Measurements from ENCODE around the gene LRRC45. TPM values are rescaled to one million over a fixed set of nuclear protein-coding genes. Genes with fewer than 3 reads are reported as not detected.

The LRRC45 gene
- total and polyA plus RNA-seq, 2 experiments from 2014 or later: 16.1 to 40.7 TPM

DNA sequence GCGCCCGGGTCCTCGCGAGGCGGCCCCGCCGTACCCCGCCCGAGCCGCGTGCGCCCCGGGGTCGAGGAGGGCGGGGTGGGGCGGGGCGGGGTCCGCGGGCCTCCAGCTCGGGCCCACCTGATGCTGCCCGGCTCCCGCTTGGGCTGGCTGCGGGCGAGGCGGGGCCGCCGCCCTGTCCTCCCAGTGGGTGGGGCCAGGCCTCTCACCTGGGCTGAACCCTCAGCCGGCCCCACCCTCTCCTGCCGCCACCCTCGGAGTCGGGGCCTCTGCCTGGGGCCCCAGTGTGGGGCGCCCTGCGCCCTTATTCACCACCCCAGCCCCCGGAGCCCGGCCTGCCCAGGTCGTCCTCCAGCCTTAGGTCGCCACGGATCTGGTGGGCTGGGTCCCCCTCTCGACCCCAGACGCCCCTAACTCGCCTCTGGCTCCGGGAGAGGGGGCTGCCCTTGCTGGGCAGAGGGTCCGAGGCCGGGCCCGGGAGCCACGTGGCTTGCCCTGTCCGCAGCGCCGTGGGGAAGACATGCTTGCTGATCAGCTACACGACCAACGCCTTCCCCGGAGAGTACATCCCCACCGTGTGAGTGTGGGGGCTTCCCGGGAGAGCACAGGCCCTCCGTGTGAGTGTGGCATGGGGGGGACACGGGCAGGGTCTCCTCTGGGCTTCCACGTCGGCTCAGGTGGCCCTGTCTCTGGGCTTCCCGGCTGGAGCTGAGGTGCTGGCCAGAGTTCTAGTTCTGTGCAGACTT lies 9.0 kb downstream of the LRRC45 start:
- peaks cover 12% of the 10 kb centered on the region for H3K27me3 Mint-ChIP-seq (ENCODE audit: insufficient read depth, low read depth, poor library complexity)
- Histone ChIP-seq H3K27me3 (ENCODE audit: insufficient read depth) (no peaks in the 10 kb centered on the region), H3K4me1 (ENCODE audit: insufficient read depth) (peaks cover 9% of the 10 kb centered on the region; the same call in 1 of the 2 replicates), H3K4me2 (peak overlapping the region; percentile 92), H3K4me3 (peak overlapping the region; percentile 79), H4K20me1 (replicated peaks; ENCODE audit: insufficient read depth) (no peaks in the 10 kb centered on the region; the same call in 1 of the 2 replicates), H3F3A (replicated peaks; ENCODE audit: low read depth) (peaks cover 18% of the 10 kb centered on the region), H3K27ac (ENCODE audit: low read depth) (no peak overlapping the region), H3K36me3 (ENCODE audit: insufficient read depth) (no peaks in the 10 kb centered on the region), H3K9me2 (ENCODE audit: insufficient read depth) (no peaks in the 10 kb centered on the region), H3K79me2 (replicated peaks; ENCODE audit: insufficient read depth) (peaks cover 8% of the 10 kb centered on the region; the same call in 1 of the 2 replicates), H2AFZ (no peak overlapping the region)
- no peaks in the 10 kb centered on the region for H3K9me3 Mint-ChIP-seq
- TF ChIP-seq, protein P1, sequence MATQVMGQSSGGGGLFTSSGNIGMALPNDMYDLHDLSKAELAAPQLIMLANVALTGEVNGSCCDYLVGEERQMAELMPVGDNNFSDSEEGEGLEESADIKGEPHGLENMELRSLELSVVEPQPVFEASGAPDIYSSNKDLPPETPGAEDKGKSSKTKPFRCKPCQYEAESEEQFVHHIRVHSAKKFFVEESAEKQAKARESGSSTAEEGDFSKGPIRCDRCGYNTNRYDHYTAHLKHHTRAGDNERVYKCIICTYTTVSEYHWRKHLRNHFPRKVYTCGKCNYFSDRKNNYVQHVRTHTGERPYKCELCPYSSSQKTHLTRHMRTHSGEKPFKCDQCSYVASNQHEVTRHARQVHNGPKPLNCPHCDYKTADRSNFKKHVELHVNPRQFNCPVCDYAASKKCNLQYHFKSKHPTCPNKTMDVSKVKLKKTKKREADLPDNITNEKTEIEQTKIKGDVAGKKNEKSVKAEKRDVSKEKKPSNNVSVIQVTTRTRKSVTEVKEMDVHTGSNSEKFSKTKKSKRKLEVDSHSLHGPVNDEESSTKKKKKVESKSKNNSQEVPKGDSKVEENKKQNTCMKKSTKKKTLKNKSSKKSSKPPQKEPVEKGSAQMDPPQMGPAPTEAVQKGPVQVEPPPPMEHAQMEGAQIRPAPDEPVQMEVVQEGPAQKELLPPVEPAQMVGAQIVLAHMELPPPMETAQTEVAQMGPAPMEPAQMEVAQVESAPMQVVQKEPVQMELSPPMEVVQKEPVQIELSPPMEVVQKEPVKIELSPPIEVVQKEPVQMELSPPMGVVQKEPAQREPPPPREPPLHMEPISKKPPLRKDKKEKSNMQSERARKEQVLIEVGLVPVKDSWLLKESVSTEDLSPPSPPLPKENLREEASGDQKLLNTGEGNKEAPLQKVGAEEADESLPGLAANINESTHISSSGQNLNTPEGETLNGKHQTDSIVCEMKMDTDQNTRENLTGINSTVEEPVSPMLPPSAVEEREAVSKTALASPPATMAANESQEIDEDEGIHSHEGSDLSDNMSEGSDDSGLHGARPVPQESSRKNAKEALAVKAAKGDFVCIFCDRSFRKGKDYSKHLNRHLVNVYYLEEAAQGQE (IDR thresholded peaks at IDR 0.05; ENCODE audit: unreplicated experiment): no peak
- peak; percentile 49; the same call in 1 of the 2 replicates for TF ChIP-seq POLR2AphosphoS5 (IDR thresholded peaks at IDR 0.05; ENCODE audit: low read depth)
- peaks cover 3% of the 10 kb centered on the region; the same call in 2 of the 3 replicates for H3K36me3 Mint-ChIP-seq (ENCODE audit: low read depth)
- H3K4me3 Mint-ChIP-seq: peak overlapping the region; percentile 75
- H3K4me1 Mint-ChIP-seq: peaks cover 19% of the 10 kb centered on the region
- H3K27ac Mint-ChIP-seq: no peak overlapping the region
- ATAC-seq (peak; percentile 54), DNase-seq (ENCODE audit: low spot score) (peak; percentile 86)

DNA sequence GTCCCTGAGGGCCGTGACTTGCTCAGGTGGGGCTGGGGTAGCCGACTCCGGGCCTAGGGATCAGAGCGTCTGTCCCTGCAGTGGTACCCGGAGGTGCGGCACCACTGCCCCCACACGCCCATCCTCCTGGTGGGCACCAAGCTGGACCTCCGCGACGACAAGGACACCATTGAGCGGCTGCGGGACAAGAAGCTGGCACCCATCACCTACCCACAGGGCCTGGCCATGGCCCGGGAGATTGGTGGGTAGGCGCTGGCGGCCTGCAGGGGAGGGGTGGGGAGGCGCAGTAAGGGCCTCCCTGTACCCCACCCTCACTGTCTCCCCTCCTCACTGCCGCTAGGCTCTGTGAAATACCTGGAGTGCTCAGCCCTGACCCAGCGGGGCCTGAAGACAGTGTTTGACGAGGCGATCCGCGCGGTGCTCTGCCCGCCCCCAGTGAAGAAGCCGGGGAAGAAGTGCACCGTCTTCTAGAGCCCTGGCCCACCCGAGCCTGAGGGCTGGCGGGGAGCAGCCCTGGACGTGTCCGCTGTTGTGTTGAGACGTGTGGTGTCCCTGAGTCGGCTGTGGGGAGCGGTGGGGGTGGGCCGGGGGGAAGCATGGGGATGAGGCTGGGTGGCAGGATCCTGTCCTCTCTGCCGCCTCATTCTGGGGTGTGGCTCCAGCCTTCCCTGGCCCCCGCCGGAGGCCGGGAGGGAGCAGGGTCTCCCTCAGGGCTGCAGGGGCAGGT lies 10.4 kb downstream of the LRRC45 start:
- H3K9me3 Mint-ChIP-seq: no peaks in the 10 kb centered on the region
- peak overlapping the region; percentile 75 for H3K4me3 Mint-ChIP-seq
- H3K27ac Mint-ChIP-seq: no peak overlapping the region
- Histone ChIP-seq H3K4me3 (peak overlapping the region; percentile 79), H3F3A (replicated peaks; ENCODE audit: low read depth) (peaks cover 21% of the 10 kb centered on the region), H2AFZ (no peak overlapping the region), H3K36me3 (ENCODE audit: insufficient read depth) (no peaks in the 10 kb centered on the region), H3K27me3 (ENCODE audit: insufficient read depth) (no peaks in the 10 kb centered on the region), H3K4me1 (ENCODE audit: insufficient read depth) (peaks cover 9% of the 10 kb centered on the region; the same call in 1 of the 2 replicates), H3K9me2 (ENCODE audit: insufficient read depth) (no peaks in the 10 kb centered on the region), H4K20me1 (replicated peaks; ENCODE audit: insufficient read depth) (no peaks in the 10 kb centered on the region; the same call in 1 of the 2 replicates), H3K4me2 (no peak overlapping the region), H3K27ac (ENCODE audit: low read depth) (no peak overlapping the region), H3K79me2 (replicated peaks; ENCODE audit: insufficient read depth) (peaks cover 8% of the 10 kb centered on the region; the same call in 1 of the 2 replicates)
- H3K27me3 Mint-ChIP-seq (ENCODE audit: insufficient read depth, low read depth, poor library complexity): peaks cover 9% of the 10 kb centered on the region
- TF ChIP-seq STAT1 (IDR thresholded peaks at IDR 0.05; ENCODE audit: unreplicated experiment): no peak
- no peak for TF ChIP-seq ZNF114 (CRISPR knock-in tag; IDR thresholded peaks at IDR 0.05)
- TF ChIP-seq, protein P2, sequence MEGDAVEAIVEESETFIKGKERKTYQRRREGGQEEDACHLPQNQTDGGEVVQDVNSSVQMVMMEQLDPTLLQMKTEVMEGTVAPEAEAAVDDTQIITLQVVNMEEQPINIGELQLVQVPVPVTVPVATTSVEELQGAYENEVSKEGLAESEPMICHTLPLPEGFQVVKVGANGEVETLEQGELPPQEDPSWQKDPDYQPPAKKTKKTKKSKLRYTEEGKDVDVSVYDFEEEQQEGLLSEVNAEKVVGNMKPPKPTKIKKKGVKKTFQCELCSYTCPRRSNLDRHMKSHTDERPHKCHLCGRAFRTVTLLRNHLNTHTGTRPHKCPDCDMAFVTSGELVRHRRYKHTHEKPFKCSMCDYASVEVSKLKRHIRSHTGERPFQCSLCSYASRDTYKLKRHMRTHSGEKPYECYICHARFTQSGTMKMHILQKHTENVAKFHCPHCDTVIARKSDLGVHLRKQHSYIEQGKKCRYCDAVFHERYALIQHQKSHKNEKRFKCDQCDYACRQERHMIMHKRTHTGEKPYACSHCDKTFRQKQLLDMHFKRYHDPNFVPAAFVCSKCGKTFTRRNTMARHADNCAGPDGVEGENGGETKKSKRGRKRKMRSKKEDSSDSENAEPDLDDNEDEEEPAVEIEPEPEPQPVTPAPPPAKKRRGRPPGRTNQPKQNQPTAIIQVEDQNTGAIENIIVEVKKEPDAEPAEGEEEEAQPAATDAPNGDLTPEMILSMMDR (conservative IDR thresholded peaks at IDR 0.05; ENCODE audit: low read depth in 2 of 2): no peak
- TF ChIP-seq POLR2AphosphoS5 (IDR thresholded peaks at IDR 0.05; ENCODE audit: low read depth): no peak
- DNase-seq (ENCODE audit: low spot score) (no peak), ATAC-seq (no peak)
- H3K4me1 Mint-ChIP-seq: peaks cover 23% of the 10 kb centered on the region
- H3K36me3 Mint-ChIP-seq (ENCODE audit: low read depth): peaks cover 3% of the 10 kb centered on the region; the same call in 2 of the 3 replicates
